GM21737 (cell line): ENCODE measurements around the gene GOLGA6L7.
"Not testable (repeated sequence)": the region's sequence is repeated elsewhere in the genome, so short reads cannot be mapped to it uniquely, and the experiment has no call there.

Experiments used
- ATAC-seq: cut with Tn5 transposase; IDR thresholded peaks from one replicate; pipeline ENCODE4 v1.9.1; 2021; ENCODE audit warnings: mild to moderate bottlenecking, moderate library complexity; ENCODE audit not compliant: unreplicated experiment

Gene GOLGA6L7

GRCh38 chr15:28847959-28848358 is 485 bp downstream of the GOLGA6L7 start:
- ATAC-seq = not testable (repeated sequence)

DNA sequence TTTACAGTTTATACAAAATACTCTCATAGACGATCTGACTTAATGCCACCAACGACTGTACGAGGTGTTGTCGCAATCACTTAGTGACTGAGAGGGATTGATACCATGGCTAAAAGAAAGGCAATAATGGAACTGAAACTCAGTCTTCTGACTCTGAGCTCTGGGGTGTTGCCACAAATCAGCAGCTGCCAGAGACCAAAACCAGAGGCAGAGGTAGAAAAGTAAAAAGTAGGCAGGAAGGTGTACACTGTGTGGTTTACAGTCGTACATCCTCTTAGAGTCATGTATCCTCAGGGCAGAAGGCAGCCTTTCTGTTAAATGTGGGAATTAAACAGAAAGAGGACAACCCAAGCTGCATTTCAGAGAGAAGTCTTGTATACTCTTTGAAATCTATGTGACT is 1.2 kb downstream of the GOLGA6L7 start:
- ATAC-seq = peak; percentile 62

- ATAC-seq = not testable (repeated sequence)
Observed at GRCh38 chr15:28844147-28844546, 4.3 kb downstream of the GOLGA6L7 start.

DNA sequence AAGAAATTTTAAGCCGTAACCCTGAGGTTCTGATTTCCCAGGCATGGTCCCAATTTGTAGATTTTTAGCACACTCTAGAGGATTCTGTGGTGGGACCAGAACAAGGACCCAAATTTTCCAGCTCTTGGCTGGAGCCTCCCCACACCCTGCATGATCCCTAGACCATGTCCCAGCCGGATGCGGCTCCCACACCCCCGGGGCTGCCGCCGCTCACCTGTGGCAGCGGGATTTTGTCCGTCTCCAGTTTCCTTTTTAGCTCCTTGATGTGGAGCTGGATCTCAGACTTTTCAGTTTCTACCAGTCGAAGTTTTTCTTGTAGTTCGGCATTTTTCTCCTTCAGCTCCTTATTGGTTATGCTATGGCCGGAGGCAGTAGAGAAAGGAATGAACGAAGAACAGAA is 4.9 kb downstream of the GOLGA6L7 start:
- ATAC-seq = not testable (repeated sequence)

- ATAC-seq = not testable (repeated sequence)
Observed at GRCh38 chr15:28842210-28842609, 6.2 kb downstream of the GOLGA6L7 start.

DNA sequence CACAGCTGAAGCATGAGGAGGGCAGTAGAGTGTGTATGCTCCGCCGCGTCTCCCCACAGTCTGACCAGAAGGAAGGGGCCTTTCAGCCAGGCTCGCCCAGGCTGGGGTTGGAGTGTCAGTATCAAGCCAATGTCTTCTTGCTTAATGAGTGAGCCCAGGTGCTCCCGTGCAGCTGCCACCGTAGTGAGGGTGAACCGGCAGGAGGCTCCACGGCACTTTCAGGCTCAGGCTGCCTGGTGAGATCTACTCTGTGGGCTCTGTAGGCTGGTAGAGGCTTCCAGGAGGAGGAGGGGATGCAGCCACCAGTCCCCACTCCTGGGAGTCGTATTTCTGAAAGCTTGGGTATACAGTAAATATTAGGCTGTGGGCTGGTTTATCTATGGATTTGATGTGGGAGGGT is 8.2 kb downstream of the GOLGA6L7 start:
- not testable (repeated sequence) for ATAC-seq

- ATAC-seq = not testable (repeated sequence)
Observed at GRCh38 chr15:28834957-28835585, 13.4 kb downstream of the GOLGA6L7 start.

DNA sequence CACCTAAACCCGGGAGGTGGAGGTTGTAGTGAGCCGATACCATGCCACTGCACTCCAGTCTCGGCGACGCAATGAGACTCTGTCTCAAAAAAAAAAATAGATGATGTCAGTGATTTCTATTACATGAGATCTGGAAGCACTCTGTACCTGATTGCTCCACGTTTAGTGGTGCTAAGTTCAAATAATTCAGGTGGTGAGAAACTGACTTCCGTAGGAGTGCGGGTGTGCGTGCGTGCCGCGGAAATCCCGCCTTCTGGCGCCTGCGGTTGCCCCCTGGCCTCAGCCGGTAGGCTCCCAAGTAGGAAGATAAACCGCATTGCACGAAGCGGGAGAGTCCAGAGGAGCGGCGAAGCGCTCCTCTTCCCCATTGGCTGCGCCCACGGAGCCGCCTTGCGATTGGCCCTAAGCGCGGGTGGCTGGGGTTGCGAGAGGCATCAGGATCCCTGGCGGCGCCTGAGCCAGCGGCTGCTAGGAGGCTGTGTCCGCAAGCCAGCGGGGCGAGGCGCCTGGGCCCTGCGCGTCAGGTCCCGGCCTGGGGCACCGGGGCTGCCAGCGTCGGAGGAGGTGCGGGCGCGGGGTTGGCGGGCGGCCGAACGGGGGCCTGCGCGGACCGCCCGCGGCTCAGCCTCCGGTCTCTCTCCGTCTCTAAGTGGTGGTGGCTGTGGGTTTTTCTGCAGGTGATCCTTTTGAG is 16.4 kb downstream of the GOLGA6L7 start:
- not testable (repeated sequence) for ATAC-seq

- ATAC-seq = not testable (repeated sequence)
Observed at GRCh38 chr15:28821420-28821819, 27.0 kb downstream of the GOLGA6L7 start.

GRCh38 chr15:28819930-28820295 is 28.5 kb downstream of the GOLGA6L7 start:
- ATAC-seq = not testable (repeated sequence)

DNA sequence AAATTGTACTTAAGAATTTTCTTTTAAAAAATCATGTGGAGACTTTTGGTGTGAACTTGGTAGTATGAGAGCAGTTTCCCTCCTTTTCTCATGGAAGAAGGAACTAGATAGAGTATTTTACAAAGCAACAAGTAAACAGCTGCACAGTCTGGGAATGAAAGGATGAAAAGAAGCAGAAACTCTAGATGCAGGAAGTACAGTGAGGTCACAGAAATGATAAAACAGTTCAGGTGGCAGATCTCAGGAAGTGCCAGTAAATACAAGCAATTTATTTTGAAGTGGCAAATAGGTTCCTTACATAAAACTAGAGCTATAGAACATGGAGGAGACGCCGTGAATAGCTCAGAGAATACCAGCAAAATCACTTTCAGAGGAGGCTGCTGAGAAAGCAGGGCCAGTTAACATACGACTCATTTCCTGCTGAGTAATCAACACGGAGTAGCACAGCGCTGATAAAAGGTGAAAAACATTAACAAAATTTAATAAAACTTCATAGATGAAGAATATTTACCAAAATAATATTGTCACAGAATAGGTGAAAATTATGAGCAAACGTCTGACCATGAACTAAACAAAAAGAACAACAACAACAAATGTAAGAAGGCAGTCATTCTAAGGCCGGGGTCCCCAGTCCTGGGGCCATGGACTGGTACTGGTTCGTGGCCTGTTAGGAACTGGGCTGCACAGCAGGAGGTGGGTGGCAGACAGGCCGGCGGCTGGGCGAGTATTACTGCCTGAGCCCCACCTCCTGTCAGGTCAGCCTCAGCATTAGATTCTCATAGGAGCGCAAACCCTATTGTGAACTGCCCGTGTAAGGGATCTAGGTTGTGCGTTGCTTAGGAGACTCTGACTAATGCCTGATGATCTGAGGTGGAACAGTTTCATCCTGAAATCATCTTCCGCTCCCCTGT is 29.2 kb downstream of the GOLGA6L7 start:
- not testable (repeated sequence) for ATAC-seq

- ATAC-seq = not testable (repeated sequence)
Observed at GRCh38 chr15:28818168-28818567, 30.3 kb downstream of the GOLGA6L7 start.

- ATAC-seq = not testable (repeated sequence)
Observed at GRCh38 chr15:28814059-28814458, 34.4 kb downstream of the GOLGA6L7 start.

- not testable (repeated sequence) for ATAC-seq
Observed at GRCh38 chr15:28813392-28813791, 35.1 kb downstream of the GOLGA6L7 start.

DNA sequence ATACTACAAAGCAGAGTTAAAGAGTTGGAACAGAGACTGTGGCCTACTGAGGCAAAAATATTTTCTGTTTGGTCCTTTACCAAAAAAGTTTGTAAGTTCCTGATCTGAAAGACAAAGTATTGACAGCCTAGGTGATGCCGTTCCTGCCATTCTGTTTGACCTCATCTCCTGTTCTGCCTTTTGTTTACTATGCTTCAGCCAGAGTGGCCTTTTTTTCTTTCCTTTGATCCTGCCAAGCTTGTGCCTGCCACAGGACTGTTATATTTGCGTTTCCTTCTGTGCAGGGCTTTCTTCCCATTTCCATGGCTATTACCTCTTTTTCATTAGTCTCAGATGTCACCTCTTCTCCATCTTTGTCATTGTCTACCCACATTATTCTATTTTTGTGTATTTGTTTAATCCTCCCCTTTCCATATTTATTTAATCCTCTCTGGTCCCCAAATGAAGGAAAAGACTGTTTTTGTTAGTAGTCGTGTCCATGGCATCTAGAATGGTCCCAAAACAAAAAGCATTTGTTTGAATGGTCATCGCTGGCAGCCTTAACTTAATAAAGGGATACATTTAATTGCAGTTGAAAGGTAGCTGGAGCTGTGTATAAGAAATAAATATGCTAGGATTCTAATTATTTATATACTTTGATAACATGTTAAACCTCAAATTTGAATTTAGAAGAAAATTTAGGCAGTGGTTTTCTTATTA is 36.4 kb downstream of the GOLGA6L7 start:
- not testable (repeated sequence) for ATAC-seq

DNA sequence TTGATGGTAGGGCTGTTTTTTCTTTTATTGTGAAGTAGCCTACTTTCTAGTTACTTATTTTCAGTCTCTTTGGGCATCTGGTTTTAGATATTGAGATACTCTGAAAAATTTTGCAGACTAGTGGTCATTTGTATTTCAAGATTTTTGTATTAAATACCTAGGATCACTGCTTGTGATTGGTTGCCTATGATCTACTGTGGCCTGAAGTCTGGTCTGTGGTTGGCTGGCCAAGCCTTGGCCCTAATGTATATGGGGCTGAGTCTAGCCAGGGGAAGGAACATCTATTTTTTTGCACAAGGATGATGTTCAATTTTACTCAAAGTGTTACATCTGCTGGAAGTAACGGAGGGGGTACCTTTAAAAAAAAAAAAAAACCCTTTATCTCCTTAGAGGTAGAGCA is 38.0 kb downstream of the GOLGA6L7 start:
- not testable (repeated sequence) for ATAC-seq

DNA sequence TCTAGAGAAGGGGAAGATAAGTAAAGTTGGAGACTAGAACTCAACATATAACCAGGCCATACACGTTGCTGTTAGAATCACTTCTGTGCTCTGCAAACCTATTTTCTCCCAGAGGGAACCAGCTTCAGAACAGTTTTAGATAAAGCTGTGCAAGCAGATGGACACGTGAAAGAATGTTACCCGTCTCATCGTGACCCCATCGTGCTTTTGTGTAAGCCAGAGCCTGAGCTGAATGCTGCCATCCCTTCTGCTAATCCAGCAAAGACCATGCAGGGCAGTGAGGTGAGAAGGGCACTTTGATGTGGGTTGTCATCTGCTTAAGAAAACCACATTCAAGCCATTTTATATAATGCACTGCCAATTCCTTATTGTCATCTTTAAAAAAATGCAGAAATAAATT is 40.3 kb downstream of the GOLGA6L7 start:
- ATAC-seq = not testable (repeated sequence)

DNA sequence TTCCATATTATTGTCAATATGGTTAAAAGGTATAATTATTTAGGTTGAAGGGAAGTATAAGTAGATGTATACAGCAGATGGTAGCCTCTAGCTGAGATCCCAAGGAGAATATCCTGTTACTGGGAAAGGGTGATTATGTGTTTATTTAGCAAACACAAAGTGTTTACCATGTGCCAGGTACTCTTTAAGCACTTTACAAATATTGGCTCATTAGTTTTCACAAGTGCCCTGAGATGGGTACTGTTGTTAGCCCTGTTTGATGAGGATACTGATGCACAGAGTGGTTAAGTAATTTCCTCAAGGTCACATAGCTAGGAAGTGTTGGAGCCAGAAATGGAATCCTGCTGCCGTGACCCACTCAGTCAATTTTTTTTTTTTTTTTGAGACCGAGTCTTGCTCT is 48.1 kb downstream of the GOLGA6L7 start:
- not testable (repeated sequence) for ATAC-seq

DNA sequence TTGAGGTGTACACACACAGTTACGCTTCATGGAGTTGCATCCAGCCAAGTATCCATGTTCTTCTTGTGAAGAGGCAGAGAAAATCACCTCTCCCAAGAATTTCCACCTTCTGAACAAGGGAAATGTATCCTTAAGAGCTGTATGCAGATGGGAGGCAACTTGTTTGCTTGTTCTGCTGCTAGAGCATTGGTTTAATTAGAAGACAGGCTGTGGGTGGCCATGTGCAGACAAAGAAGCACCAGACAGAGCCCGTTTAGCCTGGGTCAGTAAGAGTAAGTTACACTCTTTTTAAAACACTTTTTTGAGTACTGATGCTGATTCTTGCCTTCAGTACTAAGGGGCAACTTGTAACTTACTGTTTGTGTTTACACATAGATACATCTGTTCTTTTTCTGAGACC is 50.2 kb downstream of the GOLGA6L7 start:
- ATAC-seq = not testable (repeated sequence)

- ATAC-seq = not testable (repeated sequence)
Observed at GRCh38 chr15:28794231-28794630, 54.2 kb downstream of the GOLGA6L7 start.
